Activated gamma-delta T cell treated with anti-CD3 and anti-CD28 coated beads, Interleukin-2, amount 50 U/mL, for 16 hours (primary cell): ENCODE data around the gene UNC13A.

Experiments used
- DNase-seq: peaks from one replicate; pipeline ENCODE4 v3.0.0-alpha.2; 2020; ENCODE audit warnings: low read depth

UNC13A gene

DNA sequence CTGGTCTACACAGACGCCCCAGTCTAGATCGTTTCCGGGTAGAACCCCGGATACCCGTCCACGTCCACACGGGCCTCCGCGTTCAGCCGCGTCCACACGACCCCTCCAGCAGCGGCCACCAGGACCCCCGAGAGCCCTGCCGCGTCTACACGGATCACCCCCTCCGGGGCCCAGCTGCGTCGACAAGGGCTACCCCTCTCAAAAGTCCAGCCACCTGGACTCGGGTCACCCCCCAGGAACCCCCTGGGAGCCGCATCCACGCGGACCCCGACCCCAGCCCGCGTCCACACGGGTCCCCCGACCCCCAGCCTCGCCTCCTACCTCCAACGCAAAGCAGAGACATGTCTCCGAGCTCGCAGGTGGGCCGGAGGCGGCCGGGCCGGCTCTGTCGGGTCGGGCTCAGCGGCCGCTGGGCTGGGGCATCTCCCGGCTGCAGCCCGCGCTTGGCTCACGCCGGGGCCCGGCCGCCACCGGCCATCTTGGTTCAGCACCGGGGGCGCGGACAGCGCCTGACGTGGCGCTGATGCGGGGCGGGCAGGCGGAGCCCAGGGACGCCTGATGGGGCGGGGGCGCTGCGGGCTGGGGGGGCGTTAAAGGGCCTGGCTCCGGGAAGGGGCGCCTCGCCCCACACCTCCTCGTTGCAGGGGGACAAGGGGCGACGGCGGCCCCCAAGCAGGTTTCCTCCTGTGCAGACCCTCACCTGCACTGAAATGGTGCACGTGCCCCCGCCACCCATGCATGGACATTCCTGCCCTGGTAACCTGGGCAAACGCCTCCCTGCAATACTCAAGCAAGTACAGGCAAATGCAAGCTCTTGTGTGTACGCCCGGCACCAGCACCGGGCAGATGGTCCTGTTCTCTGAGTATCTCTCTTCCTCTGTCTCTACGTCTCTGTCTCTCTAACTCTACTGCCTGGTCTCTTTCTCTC, at the start of gene UNC13A:
Gene UNC13A, minus strand, starts transcription at position 498 of the 928 bp plus-strand sequence. Its CDS starts 155 bp downstream, at position 343.
- peak; percentile 7 for DNase-seq

DNA sequence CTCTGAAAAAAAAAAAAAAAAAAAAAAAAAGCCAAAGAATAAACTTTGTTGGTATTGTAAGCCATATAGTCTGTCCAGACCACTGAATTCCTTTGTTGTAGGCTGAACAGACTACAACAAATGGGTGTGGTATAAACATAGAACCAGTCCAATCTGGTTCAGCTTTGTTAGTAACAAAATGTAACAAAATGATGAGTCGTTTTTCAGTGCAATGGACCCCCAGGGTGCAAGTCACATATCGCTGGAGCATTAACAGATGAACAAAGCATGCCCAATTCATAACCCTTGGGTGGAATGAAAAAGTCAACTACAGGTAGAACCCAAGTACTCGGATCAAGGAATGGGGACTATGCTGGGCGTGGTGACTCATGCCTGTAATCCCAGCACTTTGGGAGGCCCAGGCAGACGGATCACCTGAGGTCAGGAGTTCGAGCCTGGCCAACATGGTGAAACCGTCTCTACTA, 49.6 kb upstream of the UNC13A start:
- DNase-seq = no peak

DNA sequence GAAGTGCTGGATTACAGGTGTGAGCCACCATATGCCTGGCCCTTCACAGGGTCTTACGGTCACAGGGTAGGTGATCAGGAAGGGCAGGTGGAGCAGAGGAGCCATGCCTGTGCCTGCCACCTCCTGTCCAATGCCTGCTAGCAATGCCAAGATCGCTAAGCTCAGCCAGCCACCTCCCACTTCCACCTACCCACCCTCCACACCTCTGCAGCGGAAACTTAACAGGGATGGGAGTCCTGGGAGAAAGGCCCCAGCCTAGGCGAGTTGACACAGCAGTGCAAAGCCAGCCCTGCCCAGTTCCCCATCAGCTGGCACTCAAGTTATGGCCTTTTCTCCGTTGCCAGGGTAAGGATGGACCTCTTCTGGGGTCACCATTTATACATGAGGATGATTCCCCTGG, 47.3 kb upstream of the UNC13A start:
- no peak for DNase-seq

DNA sequence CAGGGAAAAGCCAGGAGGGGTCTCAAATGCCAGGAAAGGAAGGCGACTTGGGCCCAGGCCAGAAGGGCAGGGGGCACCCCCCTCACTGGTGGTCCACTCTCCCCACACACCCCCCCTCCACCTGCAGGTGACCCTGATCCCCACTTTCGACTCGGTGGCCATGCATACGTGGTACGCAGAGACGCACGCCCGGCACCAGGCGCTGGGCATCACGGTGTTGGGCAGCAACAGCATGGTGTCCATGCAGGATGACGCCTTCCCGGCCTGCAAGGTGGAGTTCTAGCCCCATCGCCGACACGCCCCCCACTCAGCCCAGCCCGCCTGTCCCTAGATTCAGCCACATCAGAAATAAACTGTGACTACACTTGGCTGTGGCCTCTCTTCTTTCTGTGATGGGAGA, 46.0 kb upstream of the UNC13A start:
- DNase-seq = no peak

DNA sequence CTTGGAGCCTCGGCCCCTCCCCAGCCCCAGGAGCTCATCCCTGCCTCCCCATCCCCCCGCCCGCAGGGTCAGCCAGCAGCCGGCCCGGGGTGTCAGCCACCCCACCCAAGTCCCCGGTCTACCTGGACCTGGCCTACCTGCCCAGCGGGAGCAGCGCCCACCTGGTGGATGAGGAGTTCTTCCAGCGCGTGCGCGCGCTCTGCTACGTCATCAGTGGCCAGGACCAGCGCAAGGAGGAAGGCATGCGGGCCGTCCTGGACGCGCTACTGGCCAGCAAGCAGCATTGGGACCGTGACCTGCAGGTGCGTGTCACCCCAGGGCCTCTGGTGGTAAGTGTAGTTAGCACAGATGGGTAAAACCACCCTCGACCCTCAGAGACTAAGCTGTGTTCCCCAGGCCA, 45.0 kb upstream of the UNC13A start:
- DNase-seq = no peak

DNA sequence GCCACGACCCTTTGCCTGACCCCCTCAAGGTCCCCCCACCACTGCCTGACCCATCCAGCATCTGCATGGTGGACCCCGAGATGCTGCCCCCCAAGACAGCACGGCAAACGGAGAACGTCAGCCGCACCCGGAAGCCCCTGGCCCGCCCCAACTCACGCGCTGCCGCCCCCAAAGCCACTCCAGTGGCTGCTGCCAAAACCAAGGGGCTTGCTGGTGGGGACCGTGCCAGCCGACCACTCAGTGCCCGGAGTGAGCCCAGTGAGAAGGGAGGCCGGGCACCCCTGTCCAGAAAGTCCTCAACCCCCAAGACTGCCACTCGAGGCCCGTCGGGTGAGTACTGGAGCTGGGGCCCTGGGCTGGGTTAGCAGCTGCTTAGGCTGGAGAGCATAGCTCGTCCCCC, 39.7 kb upstream of the UNC13A start:
- no peak for DNase-seq

DNA sequence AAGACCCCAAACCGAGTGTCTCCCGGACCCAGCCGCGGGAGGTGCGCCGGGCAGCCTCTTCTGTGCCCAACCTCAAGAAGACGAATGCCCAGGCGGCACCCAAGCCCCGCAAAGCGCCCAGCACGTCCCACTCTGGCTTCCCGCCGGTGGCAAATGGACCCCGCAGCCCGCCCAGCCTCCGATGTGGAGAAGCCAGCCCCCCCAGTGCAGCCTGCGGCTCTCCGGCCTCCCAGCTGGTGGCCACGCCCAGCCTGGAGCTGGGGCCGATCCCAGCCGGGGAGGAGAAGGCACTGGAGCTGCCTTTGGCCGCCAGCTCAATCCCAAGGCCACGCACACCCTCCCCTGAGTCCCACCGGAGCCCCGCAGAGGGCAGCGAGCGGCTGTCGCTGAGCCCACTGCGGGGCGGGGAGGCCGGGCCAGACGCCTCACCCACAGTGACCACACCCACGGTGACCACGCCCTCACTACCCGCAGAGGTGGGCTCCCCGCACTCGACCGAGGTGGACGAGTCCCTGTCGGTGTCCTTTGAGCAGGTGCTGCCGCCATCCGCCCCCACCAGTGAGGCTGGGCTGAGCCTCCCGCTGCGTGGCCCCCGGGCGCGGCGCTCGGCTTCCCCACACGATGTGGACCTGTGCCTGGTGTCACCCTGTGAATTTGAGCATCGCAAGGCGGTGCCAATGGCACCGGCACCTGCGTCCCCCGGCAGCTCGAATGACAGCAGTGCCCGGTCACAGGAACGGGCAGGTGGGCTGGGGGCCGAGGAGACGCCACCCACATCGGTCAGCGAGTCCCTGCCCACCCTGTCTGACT, 39.0 kb upstream of the UNC13A start:
- no peak for DNase-seq

DNA sequence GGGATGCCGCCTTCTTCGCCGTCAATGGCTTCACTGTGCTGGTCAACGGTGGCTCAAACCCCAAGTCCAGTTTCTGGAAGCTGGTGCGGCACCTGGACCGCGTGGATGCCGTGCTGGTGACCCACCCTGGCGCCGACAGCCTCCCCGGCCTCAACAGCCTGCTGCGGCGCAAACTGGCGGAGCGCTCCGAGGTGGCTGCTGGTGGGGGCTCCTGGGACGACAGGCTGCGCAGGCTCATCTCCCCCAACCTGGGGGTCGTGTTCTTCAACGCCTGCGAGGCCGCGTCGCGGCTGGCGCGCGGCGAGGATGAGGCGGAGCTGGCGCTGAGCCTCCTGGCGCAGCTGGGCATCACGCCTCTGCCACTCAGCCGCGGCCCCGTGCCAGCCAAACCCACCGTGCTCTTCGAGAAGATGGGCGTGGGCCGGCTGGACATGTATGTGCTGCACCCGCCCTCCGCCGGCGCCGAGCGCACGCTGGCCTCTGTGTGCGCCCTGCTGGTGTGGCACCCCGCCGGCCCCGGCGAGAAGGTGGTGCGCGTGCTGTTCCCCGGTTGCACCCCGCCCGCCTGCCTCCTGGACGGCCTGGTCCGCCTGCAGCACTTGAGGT, 38.1 kb upstream of the UNC13A start:
- no peak for DNase-seq

DNA sequence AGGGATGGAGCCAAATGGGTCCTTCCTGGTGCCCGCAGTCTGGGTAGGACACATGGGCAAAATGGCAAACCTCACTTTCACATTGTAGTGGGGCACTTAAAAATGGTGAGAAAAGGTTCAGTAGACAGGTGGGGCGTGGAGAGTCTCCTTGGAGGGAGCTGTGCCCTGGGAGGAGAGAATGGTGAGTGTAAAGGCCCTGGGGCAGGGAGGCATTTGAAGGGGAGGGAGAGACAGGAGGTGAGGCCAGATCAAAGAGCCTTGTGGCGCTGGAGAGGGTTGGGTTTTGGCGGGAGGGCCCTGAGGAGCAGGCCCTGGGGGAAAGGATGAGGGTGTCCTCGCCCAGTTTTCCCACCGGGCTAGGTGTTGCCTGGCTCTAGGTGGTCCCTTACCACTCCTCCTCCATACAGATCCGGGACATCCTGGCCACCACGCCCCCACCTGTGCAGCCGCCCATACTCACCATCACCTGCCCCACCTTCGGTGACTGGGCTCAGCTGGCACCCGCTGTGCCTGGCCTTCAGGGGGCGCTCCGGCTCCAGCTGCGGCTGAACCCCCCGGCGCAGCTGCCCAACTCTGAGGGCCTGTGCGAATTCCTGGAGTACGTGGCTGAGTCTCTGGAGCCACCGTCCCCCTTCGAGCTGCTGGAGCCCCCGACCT, 37.4 kb upstream of the UNC13A start:
- DNase-seq = no peak

DNA sequence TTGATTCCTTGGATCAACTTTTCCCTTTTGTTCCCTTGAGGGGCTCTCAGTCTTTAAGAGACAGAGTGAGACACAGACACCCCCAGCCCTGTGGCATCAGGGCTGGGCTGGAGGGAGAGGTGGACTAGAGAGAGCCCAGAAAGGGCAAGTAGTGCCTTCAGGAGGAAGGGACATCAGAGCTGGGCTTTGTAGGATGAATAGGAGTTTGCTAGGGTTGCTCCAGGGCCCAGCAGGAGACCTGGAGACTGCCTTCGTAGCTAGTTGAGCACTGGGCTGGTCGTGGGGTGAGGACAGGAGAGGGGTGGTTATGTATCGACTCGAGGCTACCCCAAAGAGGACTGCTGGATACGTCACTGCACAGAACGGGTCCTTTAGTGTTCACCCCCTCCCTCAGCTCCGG, 36.5 kb upstream of the UNC13A start:
- DNase-seq = no peak

DNA sequence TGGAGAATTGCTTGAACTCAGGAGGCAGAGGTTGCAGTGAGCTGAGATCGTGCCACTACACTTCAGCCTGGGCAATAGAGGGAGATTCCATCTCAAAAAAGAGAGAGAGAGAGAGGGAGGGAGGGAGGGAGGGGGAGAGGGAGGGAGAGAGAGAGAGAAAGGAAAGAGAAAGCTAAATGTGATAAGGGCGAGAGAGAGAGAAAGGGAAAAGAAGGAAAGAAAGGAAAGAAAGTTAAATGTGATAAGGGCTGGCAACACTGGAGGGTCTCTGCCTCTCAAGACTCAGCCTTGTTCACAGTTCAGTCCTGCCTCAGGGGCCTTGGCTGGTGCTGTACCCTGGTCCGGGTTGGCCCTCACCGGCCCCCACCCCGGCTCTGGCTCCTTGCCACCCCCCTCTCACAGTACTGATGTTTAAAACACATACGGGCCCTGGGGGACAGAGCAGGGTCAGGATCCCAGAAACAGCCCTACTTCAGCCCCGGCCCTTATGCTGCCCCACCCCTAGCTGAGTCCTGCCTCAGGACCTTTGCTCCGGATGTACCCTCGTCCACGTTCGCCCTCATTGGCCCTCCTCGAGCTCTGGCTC, 34.6 kb upstream of the UNC13A start:
- no peak for DNase-seq

DNA sequence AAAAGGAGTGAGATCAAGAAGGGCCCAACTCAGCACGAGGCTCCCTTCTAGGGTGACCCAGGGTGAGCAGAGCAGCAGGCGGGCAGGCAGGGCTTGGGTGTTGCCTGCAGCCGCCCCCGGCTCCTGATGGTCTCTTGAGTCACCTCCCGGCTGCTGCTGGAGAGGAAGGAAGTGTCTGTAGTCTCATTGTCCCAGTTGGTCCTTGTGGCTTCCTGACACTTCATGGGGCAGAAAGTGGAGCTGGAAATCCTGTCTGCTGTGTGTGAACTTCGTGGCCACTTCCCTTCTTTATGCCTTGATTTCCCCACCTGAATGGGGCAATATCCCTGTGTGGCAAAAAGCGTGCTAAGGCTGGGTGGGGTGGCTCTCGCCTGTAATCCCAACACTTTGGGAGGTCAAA, 33.7 kb upstream of the UNC13A start:
- DNase-seq = no peak

DNA sequence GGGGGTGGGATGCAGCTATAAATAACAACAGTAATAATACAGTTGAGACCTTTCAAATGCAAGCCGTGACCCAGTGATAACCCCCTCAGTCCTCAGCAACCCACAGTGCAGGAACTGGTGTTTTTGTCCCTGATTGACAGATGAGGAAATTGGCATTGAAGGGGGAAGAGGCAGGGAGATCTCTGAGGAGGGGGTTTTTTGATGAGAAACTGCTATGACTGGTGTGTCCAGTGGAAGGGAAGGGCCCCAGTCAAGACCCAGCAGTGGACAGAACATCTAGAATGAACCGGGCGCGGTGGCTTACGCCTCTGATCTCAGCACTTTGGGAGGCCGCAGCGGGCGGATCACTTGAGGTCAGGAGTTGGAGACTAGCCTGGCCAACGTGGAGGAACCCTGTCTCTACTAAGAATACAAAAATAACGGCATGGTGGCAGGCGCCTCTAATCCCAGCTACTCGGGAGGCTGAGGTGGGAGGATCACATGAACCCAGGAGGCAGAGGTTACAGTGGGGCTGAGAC, 33.0 kb upstream of the UNC13A start:
- DNase-seq = no peak

DNA sequence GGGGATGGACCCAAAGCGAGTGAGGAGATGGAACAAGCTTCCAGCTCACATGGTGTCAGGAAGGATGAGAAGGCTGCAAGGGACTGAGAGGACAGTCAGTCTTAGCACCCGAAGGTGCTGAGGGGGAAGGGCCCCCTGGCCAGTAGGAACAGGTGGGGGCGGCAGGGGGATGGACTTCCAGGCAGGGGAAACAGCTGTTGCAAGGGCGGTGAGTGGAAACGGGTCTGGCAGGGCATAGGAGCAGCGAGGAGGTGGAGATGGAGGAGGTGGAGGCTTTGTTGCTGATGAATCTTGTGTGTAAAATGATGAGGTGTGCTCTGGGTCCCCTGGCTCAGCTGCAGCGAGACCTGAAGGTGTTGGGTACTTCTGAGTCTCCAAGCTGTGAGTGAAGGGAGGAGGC, 32.3 kb upstream of the UNC13A start:
- no peak for DNase-seq

DNA sequence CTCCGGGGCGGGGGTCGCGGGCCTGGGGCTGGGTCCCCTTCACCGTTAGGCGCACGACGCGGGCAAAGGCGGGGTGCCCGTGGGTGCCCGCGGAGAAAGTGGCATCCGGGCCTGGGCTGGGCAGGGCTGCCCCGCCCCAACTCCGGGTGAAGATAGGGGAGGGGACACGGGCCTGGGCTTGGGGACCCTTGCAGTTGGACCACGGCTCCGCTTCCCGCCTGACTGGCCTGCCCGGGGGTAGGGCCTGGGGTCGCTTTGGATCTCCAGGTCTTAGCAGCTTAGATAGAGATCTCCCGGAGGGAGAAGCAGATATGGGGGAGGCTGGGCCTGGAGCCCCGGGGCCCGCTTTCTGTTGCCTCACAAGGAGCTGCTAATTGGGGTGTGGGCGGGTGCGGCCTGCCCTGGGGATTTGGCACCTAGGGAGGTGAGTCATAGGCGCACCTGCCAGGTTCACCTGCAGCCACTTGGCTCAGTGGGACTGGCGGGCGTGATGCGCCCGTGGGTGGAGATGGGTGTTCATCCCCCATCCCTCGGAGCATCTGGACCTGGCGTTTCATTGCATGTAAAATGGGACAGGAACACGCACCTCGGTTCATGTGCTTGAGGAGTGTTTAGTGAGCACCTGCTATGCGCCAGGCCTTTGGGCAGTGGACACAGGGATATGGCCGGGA, 31.7 kb upstream of the UNC13A start:
- no peak for DNase-seq

DNA sequence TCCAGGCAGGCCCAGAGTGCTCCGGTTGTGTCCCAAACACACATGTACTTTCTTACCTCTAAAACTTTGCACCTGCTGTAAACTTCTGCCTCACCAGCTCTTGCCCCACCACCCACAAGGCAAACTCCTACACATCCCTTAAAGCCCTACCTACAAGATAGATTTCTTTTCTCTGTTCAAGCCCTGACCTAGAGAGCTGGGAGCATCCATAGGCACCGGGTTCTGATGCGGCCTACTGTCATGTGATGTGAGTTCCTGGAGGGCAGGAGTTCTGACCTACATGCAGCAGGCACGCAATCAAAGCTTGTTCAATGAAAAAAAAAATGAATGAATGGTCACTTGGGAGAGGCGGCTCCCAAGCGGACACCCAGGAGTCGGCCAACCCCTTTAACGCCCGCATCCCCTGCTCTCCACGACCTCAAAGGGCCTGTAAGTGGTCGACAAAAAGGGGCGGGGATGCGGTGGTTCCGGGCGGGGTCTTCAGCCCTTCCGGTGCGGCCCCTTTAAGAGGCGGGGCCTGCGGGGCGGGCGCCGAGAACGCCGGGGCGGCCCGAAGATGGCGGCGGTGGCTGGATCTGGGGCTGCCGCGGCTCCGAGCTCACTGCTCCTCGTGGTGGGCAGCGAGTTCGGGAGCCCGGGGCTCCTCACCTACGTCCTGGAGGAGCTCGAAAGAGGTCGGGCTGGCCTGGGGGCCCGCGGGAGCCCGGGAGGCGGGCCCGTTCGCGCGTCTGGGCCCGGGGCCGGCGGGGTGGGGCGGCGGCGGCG, 31.0 kb upstream of the UNC13A start, which contains the start of gene MAP1S:
Gene MAP1S, plus strand, starts transcription at position 534 of the 765 bp plus-strand sequence. Its CDS starts 23 bp downstream, at position 557.
- peak; percentile 39 for DNase-seq

DNA sequence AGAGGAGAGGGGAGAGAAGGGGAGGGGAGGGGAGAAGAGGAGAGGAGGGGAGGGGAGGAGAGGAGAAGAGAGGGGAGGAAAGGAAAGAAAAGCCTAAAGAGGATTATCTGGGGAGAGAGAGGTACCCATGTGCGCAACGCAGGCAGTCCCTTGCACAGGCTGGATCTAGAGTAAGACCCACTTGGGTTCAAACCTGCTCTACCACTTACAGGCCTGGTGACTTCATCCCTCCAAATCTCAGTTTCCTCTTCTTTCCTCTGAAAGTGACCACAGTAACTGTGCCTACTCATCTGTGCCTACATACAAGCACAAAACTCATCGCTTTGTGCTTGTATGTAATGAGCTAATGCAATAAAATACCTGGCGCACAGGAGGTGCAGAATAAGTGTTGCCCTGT, 30.4 kb upstream of the UNC13A start:
- DNase-seq = no peak

DNA sequence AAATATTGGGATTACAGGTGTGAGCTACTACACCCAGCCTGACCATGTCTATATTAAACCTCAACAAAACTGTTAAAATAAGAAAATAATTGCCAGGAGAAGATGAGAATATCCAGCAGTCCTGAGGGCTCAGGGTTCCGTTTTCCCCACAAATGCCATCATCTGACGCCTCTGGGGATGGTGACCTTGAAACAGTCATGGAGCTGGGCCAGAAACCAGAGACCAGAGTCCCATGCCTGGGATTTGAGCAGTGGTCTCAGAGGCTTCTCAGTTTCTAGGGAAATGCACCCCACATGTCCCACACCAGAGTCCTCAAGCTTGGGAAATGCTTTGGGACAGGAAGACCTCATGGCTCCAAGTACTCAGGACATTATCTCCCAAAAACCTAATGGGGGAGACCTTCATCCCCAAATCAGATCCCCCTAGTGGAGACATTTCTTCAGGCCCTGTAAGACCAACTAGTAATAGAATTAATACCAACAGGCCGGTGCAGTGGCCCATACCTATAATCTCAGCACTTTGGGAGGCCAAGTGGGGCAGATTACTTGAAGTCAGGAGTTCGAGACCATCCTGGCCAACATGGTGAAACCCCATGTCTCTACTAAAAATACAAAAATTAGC, 28.3 kb upstream of the UNC13A start:
- DNase-seq = no peak

DNA sequence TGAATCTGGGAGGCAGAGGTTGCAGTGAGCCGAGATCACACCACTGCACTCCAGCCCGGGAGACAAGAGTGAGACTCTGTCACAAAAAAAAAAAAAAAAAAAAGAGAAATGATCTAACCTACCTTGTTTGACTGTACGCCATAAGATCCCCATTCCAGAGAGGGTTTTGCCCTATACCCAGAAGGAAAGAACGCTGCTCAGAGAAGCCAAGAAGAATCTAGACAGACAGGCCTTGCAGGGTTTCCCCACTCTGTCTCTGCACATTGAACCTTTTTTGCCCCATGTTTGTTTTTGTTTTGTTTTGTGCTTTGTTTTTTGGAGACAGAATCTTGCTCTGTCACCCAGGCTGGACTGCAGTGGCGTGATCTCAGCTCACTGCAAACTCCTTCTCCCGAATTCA, 23.7 kb upstream of the UNC13A start:
- no peak for DNase-seq
